ENCODE results near the gene NARF. TPM values are rescaled to one million over a fixed set of nuclear protein-coding genes. Genes with fewer than 3 reads are reported as not detected.

Gene NARF
- polyA plus RNA-seq, 1 of the 3 experiments (the other 2 are of a cell fraction): 128 TPM

DNA sequence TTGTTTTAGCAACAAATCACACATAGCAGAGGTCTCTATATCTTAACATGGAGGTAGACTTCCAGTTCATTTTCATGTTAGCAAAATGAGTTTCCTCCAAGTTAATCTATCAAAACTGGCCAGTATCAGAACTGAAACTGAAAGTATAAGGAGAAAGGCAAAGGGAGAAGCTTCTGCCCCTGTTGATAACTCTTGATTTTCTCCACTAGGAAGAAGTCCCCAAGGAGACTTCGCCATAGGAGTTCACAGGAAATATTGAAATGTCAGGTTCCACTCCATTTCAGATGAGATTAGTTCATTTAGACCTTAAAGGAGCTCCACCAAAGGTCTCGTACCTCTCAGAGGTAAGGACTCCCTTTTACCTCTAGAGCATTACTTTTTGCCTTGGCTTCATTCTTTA, 39.0 kb upstream of the NARF start:
- Histone ChIP-seq H3K4me1 (ENCODE audit: control insufficient read depth in 1 of 2, insufficient read depth in 2 of 2, low read depth in 1 of 2, low read length in 1 of 2) (peaks cover 0 to 3% of the 10 kb centered on the region in 2 experiments; a peak in 2 of 4 replicates), H2AFZ (ENCODE audit: low read depth) (peak overlapping the region; percentile 93; the same call in 1 of the 2 replicates), H3K27me3 (ENCODE audit: insufficient read depth) (no peaks in the 10 kb centered on the region), H3K9me3 (no peaks in the 10 kb centered on the region), H3K4me2 (peak overlapping the region; percentile 93), H3K9ac (peak overlapping the region; percentile 88; the same call in 1 of the 2 replicates), H3K27ac (ENCODE audit: low read depth in 2 of 2, low read length in 1 of 2) (no peak overlapping the region), H3K4me3 (ENCODE audit: low read depth in 2 of 2, low read length in 1 of 2) (peak overlapping the region; percentile 71 to 94; a peak in 3 of 4 replicates), H4K20me1 (ENCODE audit: insufficient read depth) (peaks cover 33% of the 10 kb centered on the region), H3K36me3 (replicated peaks in 1 of 2; ENCODE audit: control insufficient read depth in 1 of 2, insufficient read depth in 2 of 2, low read length in 1 of 2) (peaks cover 3 to 6% of the 10 kb centered on the region in 2 experiments), H3F3A (replicated peaks; ENCODE audit: insufficient read depth) (peaks cover 4% of the 10 kb centered on the region), H3K9me2 (no peaks in the 10 kb centered on the region), H3K79me2 (ENCODE audit: insufficient read depth) (peaks cover 11% of the 10 kb centered on the region)
- WGBS (ENCODE audit: low lambda C conversion rate): 90% methylated on average over 2 of the region's 2 CpGs
- no peak for TF ChIP-seq FOXJ3 (CRISPR knock-in tag; IDR thresholded peaks at IDR 0.05)
- TF ChIP-seq, protein P1, sequence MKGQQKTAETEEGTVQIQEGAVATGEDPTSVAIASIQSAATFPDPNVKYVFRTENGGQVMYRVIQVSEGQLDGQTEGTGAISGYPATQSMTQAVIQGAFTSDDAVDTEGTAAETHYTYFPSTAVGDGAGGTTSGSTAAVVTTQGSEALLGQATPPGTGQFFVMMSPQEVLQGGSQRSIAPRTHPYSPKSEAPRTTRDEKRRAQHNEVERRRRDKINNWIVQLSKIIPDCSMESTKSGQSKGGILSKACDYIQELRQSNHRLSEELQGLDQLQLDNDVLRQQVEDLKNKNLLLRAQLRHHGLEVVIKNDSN (IDR thresholded peaks at IDR 0.05; ENCODE audit: borderline replicate concordance, low read depth): no peak
- no peak for TF ChIP-seq RXRA (IDR thresholded peaks at IDR 0.05; ENCODE audit: borderline replicate concordance, low read depth)
- no peak for TF ChIP-seq CHD2 (IDR thresholded peaks at IDR 0.05; ENCODE audit: low read length, partially characterized antibody)
- no peak for TF ChIP-seq GATA2 (CRISPR knock-in tag; IDR thresholded peaks at IDR 0.05)
- no peak for TF ChIP-seq GABPA (IDR thresholded peaks at IDR 0.05; ENCODE audit: low read depth)
- TF ChIP-seq, protein P2, sequence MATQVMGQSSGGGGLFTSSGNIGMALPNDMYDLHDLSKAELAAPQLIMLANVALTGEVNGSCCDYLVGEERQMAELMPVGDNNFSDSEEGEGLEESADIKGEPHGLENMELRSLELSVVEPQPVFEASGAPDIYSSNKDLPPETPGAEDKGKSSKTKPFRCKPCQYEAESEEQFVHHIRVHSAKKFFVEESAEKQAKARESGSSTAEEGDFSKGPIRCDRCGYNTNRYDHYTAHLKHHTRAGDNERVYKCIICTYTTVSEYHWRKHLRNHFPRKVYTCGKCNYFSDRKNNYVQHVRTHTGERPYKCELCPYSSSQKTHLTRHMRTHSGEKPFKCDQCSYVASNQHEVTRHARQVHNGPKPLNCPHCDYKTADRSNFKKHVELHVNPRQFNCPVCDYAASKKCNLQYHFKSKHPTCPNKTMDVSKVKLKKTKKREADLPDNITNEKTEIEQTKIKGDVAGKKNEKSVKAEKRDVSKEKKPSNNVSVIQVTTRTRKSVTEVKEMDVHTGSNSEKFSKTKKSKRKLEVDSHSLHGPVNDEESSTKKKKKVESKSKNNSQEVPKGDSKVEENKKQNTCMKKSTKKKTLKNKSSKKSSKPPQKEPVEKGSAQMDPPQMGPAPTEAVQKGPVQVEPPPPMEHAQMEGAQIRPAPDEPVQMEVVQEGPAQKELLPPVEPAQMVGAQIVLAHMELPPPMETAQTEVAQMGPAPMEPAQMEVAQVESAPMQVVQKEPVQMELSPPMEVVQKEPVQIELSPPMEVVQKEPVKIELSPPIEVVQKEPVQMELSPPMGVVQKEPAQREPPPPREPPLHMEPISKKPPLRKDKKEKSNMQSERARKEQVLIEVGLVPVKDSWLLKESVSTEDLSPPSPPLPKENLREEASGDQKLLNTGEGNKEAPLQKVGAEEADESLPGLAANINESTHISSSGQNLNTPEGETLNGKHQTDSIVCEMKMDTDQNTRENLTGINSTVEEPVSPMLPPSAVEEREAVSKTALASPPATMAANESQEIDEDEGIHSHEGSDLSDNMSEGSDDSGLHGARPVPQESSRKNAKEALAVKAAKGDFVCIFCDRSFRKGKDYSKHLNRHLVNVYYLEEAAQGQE (IDR thresholded peaks at IDR 0.05; ENCODE audit: low read depth, low read length): no peak
- TF ChIP-seq, protein P3, sequence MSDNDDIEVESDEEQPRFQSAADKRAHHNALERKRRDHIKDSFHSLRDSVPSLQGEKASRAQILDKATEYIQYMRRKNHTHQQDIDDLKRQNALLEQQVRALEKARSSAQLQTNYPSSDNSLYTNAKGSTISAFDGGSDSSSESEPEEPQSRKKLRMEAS (IDR thresholded peaks at IDR 0.05; ENCODE audit: low read depth): no peak
- TF ChIP-seq FOXM1 (IDR thresholded peaks at IDR 0.05; ENCODE audit: low read depth): no peak
- no peak for TF ChIP-seq EP300 (IDR thresholded peaks at IDR 0.05; ENCODE audit: borderline replicate concordance in 1 of 2, low read depth in 1 of 2, low read length in 1 of 2)
- no peak for TF ChIP-seq TAF1 (IDR thresholded peaks at IDR 0.05; ENCODE audit: borderline replicate concordance, low read depth, low read length)
- no peak for TF ChIP-seq RCOR1 (IDR thresholded peaks at IDR 0.05; ENCODE audit: low read length)
- TF ChIP-seq ZBTB33 (IDR thresholded peaks at IDR 0.05; ENCODE audit: borderline replicate concordance, low read depth): no peak
- TF ChIP-seq EZH2phosphoT487 (IDR thresholded peaks at IDR 0.05; ENCODE audit: borderline replicate concordance, low read depth): no peak
- no peak for DNase-seq
- ChIA-PET CTCF (interaction anchor here (0.8 to 8.9 kb wide), 11 partner anchors 16 to 120 kb away, joined by 3 to 124 read pairs (median 4); no protein-coding TSS in a partner anchor), POLR2A (interaction anchor here (0.7 to 1.1 kb wide), 2 partner anchors 32 to 49 kb away, joined by 3 to 6 read pairs; no protein-coding TSS in a partner anchor)
